NCI-H82 treated with DMSO at 0.1 percent for 48 hours (cell line): ENCODE results near the gene LCN12.

ENCODE experiments used
- DNase-seq: peaks from one replicate; lab custom pipeline; 2025; ENCODE audit not compliant: unreplicated experiment; lab: John Stamatoyannopoulos, UW

The LCN12 gene

DNA sequence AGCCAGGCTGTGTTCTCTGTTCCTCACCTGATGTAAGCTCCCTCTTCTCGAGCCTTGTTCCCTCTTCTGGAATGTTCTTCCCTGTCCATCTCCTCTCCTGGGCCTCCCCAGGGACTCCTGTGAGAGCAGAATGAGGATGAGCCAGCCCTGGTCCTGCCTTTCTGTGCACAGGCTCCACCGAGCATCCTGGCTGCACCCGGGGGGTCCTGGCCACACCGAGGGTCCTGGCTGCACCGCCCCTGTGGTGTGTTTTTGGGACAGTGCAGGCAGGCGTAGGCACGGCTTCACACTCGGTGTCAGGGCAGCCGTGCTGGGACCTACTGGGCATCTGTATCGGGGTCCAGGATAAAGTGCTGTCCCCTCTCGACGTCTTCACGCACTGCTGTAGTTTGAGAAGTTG lies 25.3 kb upstream of the LCN12 start:
- no peak for DNase-seq

DNA sequence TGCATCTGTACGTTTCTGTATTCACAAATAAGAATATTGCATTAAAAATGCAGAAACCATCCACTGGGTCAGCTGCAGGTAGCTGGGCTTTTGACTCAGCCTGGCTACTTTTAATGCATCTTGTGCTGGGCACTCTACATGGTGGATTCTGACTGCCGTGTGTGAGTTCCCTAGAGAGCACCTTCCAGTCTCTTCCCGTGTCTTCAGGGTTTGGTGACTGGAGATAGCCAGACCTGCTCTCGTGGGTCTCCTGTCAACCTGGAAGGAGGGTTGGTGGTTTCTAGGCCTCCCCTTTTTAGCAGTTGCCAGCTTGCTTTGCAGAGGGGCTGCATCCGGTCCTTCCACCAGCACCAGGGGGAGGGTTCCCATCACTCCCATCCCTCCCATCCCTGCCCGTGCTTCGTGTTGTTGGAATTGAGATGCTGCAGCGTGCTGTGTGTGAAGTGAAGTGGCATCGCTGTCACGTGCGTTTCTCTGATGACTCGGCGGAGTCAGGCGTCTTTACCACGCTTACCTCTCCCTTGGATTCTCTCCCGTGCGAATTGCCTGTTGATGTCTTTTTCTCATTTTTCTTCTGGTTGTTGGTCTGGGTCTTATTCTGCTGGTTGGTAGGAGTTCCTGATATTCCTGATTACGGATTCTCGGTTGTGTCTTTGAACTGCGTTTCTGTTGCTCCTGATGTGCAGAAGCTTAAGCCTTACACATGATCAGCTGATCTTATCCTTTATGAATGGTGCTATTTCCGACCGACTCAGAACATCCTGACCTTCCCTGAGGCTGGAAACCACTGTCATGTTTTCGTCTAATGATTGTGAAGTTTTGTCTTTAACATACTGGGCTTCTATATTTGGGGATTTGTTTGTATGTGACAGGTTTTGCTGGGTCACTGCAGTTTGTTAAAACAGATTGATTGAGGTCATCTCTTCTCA lies 24.5 kb upstream of the LCN12 start:
- no peak for DNase-seq

DNA sequence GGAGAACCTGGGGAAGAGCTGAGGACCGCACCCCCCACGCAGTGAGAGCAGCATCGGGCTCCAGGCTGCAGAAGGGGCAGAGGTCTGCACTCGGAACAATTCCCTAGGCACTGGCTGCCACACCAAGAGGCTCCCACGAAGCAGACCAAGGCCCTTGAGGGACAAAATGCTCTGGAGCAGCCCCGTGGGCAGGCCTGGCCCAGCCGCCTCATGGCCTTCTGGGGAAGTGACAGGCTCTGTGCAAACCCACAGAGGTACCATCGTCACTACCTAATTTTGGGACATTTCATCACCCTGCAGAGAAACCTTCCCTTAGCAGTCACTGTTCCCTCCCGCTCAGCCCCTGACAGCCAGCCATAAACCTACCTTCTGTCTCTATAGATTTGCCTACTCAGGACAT lies 23.5 kb upstream of the LCN12 start:
- DNase-seq: no peak

DNA sequence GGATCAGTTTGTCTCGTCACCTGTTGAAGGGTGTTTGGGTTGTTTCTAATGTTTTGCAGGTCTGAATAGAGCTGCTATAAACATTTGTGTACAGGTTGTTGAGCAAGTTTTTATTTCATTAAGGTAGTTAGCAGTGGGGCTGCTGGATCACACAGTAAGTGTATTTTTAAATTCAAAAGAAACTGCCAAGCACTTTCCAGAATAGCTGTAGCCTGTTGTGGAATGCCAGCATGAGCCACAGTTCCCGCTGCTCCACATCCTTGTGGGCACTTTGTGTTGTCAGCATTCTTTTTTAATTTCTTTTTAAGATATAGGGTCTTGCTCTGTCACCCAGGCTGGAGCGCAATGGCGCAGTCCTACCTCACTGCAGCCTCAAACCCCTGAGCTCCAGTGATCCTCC lies 22.1 kb upstream of the LCN12 start:
- DNase-seq: no peak

DNA sequence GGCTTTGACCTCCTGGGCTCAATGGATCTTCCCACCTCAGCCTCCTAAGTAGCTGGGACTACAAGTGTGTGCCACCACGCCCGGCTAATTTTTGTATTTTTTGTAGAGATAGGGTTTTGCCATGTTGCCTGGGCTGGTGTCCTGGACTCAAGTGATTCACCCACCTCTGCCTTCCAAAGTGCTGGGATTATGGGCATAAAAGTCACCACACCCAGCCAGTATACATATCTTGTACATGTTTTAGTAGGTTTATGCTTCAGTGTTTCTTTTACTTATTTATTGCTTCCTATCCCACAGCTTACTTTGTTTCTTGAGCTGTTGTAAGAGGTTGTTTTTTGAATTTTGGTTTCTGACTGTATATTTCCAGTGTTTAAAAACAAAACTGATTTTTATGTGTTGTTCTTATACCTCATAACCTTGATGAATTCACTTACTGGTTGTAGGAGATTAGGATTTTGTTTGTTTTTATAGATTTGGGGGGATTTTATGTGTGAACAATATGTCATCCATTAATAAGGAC lies 20.4 kb upstream of the LCN12 start:
- no peak for DNase-seq

DNA sequence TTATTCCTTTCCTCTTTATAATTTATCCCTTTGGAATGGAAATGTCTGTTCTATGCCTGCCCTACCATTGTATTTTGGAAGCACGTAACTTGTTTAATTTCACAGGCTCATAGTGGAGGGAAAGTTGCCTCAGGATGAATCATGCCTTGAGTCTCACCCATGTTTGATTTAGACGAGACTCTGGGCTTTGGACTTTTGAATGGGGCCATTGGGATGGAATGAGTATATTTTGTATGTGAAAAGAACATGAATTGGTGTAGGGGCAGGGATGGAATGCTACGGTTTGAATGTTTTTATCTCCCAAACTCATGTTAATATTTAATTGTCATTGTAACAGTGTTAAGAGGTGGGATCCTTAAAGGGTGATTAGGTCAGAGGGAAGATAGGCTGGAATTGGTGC lies 17.8 kb upstream of the LCN12 start:
- no peak for DNase-seq

DNA sequence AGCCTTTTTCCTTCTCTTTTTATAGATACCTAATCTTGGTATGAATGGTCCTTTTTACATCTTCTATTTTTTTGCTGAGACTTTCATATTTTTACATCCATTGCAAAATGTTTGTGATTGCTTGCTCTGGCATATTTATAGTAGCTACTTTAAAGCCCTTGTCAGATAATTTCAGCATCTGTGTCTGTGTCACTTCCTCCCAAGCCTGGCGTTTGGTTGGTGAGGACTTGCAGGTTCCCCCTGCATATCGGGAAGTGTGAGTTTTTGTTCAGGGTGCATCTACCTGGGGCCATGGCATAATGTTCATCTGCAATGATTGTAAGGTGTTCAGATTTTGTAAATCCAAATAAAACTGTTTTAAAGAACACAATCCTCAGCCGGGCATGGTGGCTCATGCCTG lies 16.4 kb upstream of the LCN12 start:
- no peak for DNase-seq

DNA sequence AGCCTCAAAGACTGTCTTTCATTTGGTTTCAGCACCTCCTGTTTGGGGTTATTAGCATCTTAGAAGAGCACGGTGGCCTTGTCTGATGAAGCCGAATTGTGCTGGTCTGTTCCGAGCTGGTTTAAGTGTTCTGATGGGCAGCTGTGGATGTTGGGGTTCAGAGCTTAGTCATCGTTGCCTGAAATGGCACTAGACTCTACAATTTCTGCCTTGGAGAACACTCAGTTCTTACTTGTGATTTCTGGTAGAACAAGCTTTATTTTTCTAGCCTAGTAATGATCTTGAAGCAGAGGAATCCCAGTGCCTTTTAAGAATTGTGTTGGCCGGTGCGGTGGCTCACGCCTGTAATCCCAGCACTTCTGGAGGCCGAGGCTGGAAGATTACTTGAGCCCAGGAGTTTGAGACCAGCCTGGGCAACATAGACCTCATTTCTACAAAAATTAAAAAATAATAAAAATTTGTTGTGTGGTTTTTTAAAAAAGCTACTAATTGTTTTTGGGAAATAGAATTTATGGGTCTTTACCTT lies 15.4 kb upstream of the LCN12 start:
- DNase-seq: no peak

DNA sequence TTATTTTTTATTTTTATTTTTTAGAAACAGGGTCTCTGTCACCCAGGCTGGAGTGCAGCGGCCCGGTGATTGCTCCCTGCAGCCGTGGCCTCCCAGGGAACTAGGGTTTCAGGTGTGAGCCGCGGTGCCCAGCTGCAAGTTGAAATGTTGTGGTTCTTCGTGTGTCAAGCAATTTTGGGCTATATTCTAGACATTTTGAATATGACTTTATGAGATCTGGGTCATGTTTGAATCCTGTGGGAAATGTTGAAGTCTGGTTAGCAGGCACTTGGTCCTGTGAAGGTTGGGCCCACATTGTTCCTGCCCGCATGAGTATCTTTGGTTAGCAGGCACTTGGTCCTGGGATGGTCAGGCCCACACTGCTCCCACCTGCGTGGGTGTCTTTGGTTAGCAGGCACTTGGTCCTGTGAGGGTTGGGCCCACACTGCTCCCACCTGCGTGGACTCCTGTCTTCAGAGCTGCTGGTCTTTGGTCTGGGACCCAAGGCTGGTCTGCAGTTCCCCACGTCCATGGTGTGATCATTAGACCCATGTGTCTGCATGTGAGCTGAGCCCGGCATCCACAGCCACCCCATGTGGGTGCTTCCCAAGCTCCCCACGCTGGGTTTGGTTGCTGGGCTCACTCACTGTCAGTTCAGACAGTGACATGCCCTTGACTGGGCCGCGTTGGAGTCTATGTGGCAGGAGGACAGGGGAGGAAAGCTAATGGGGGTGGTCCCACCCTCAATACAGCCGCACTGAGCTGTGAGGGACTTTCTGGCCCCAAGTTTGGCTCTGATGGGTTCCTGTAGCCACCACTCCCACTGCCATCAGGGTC lies 14.7 kb upstream of the LCN12 start:
- no peak for DNase-seq

DNA sequence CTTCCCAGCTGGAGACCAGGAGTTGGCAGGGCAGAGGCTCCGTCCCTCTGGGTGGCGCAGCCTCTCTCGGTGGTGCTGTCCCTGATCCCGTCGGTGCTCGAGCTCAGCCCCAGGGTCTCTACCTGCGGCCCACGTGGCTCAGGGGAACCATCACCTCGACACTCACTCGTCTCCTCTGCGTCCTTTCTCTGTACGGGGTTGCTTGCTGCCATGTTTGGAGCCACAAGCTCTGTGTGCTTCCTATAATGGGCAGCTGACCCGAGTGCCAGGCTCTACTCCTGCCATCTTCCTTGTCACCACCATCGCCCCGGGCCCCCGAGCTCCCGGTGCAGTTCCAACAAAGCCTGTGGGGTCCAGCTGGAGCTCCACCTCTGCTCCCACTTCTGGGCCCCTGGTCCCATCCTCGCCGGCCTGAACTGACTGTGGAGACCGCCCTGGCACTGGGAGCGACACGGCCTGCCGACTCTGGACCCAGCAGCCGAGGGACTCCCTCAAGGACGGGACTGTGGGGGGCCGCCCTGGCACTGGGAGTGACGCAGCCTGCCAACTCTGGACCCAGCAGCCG lies 12.6 kb upstream of the LCN12 start:
- no peak for DNase-seq

DNA sequence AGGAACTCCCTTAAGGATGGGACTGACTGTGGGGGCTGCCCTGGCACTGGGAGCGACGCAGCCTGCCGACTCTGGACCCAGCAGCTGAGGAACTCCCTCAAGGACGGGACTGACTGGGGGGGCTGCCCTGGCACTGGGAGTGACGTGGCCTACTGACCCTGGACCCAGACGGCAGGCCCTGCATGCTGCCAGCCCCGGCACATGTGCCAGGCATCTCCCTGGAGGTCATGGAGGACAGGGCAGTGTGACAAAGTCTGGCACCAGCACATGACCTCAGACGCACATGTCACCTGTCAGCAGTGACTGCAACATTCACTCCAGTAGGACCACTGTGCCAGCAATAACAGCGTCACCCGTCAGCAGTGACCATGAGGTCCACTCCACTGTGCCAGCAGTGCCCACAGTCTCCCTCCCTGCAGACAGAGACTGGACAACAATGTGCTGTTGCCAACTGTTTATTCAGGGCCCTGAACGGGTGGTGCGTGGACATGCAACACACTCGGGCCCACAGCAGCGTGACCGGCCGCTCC lies 12.0 kb upstream of the LCN12 start:
- no peak for DNase-seq

DNA sequence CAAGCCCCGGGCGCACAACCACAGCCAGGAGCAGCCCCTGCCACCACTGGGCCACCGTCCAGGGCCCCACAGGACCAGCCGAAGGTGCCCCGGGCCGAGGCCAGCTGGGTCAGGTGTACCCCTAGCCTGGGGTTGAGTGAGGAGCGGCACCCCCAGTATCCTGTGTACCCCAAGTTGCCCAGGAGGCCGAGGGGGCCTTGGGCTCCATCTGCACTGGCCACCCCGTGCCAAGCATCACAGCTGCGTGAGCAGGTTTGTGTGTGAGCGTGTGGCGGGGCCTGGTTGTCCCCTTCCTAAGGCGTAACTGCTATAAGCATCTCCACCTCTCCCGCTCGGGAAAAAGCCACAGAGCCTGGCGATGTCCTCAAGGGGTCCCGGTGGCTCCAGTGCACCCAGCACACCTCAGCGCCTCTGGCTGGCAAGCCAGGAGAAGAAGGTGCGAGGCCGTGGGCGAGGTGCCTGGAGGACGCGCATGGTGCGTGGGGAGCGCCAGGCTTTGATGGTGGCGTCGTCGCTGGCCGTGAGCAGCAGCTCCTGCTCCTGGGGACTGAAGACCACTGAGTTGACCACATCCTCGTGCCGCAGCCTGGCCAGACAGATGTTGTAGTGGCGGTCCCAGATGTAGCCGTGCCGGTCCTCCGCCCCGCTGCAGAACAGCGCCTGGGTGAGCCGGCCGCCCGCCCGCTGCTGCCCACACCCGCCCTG lies 11.4 kb upstream of the LCN12 start:
- DNase-seq: no peak

DNA sequence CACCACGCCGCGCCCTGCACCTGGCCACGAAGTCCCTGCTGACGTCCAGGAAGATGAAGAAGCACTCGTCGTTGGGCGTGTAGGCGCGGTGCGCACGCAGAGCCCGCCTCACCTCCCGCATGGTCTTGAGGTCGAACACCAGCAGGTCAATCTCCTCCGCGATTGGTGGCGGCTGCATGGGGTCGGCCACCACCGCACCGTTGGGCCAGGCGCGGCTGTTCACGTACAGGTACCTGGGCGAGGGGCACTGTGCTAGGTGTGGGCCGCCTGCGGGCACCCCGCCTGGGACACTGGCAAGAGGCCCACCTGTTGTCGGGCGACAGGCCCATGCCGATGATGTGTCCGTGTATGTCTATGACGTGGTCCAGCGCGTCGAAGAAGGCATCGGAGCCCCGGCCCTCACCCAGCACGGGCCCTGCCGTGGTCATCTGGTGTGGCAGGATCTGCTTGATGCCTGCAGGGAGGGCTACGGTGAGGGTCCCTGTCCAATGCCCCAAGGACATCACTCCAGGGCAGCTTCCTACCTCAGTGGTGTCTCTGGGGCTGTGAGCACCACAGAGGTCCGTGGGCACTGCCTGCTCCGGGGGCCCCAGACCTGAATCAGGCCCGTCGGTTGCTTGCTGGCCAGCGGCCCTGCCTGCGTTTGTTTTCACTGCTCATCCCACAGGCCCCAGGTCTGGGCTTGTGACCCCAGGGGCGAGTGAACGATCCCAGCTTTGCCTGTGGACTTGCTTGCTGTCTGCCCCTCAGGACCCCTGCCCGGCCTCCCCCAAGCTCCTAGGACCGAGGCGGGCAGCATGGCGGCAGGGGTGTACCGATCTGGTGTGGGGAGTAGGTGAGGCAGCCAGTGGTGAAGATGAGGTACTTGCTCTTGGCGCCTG lies 10.6 kb upstream of the LCN12 start:
- no peak for DNase-seq

DNA sequence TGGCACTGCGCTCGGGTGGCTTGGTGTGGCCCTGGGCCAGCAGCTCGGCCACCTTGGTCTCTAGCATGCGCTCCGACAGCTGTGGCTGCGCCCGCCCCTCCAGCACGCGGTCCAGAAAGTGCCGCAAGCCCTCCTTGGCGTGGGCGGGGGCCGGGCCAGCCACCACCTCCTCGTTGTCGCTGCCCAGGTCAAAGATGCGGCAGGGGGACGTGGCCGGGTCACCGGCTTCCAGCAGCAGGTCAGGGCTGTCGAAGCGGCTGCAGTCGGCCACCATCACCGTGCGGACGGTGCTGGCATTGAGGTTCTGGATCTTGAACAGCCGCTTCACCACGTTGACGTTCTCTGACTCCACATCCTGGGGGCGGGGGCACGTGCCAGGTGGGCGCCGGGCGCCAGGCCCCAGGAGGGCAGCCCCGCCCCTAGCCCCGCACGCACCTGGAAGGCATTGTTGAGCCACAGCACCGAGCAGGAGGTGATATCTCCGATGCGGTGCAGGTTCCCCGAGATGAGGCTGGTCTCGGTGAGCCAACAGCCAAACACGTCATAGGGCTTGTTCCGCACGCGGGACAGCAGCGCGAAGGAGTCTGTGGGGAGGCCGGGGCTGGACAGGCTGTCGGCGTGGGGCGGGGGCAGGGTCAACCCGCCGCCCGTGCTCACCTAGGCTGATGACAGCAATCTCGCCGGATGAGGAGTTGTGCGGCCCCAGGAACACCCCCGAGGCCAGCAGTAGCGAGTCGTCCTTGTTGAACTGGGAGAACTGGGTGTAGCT lies 9.8 kb upstream of the LCN12 start:
- no peak for DNase-seq

DNA sequence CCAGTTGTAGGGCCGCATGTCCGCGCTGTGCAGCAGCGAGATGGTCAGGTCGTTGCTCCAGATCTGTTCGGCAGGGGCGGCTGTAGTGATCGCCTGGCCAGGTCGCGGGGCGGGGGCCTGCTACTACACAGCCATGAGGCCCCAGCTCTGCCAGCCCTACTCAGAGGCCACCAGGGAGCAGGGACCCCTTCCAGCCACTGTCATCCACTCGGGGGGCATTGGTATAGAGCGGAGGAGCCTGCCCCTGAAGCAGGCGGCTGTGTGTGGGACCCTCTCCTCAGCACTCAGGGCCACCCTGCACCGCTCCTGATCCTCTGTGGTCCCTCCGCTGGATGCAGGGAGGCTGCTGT lies 9.2 kb upstream of the LCN12 start:
- no peak for DNase-seq

DNA sequence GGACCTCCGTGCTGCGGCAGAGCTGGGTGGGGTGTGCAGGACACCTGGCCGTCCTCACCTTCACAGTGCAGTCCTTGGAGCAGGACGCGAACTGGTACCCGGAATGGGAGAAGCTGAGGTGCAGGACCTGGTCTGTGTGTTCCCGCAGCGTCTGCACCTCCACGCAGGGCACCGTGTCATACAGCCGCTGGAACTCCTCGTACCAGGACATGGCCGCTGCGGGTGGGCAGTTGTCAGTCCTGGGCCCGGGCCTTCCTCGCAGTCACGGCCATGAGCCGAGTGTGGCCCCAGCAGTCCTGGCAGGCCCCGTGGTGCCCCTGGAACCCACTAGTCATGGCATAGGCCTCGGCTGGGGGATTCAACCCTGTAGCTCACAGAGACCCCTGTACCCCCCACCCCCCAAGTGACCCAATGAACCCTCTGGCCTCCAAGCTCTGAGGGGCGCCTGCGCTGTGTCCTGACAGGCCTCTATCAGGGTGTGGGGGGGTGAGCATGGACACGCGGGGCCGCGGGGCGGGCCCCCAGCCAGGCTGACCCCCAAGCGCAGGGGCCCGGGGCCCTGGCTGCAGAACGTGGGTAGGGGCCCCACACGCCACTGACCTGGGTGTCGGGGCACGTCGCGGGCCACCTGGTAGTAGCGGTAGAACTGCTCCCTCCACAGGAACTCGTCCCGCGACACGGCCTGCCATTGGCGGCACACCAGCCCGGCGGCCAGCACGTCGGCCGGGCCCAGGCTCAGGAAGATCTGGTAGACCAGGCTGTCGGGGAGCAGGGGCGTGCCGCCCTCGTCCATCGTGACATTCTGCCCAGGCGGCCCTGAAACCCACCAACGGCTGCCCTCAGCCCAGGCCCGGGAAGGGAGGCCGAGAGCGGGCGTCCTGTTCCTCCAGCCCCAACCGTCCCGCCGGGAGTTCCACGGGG lies 8.5 kb upstream of the LCN12 start:
- no peak for DNase-seq

DNA sequence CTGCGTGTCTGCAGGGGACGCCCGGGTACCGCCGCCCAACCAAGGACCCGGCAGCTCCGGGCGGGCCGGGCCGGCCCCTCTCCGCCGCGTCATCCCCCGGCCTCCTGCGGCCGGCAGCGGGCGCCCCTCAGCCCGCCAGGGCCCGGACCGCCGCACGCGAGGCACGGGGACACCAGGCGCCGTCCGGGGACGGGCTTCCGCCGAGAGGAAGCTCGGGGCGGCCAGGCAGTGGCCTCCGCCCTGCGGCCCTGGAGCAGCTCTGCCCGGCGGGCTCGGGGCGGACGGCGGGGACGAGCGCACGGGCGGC lies 7.9 kb upstream of the LCN12 start:
- no peak for DNase-seq
